ENCODE data around the gene SEMA3C.

Gene SEMA3C

GRCh38 chr7:80802527-80802926 lies 116.3 kb downstream of the SEMA3C start:
- Mint-ChIP-seq H3K27me3 (no peaks in the 10 kb centered on the region), H3K4me1 (ENCODE audit: low read depth) (no peaks in the 10 kb centered on the region), H3K27ac (no peak overlapping the region), H3K4me3 (no peak overlapping the region), H3K36me3 (ENCODE audit: low read depth) (peaks cover 24% of the 10 kb centered on the region), H3K9me3 (no peaks in the 10 kb centered on the region)
- intact Hi-C loops (cut with micrococcal nuclease), result no loop called here

GRCh38 chr7:80794631-80795573 lies 123.9 kb downstream of the SEMA3C start:
- Mint-ChIP-seq H3K4me1 (ENCODE audit: low read depth) (no peaks in the 10 kb centered on the region), H3K36me3 (ENCODE audit: low read depth) (peaks cover 59% of the 10 kb centered on the region), H3K4me3 (no peak overlapping the region), H3K27ac (no peak overlapping the region), H3K27me3 (no peaks in the 10 kb centered on the region), H3K9me3 (no peaks in the 10 kb centered on the region)
- intact Hi-C loops (cut with micrococcal nuclease), result no loop called here

- H3K9me3 Mint-ChIP-seq, result no peaks in the 10 kb centered on the region
- H3K4me3 Mint-ChIP-seq, result no peak overlapping the region
- peaks cover 80% of the 10 kb centered on the region for H3K36me3 Mint-ChIP-seq (ENCODE audit: low read depth)
- no peaks in the 10 kb centered on the region for H3K27me3 Mint-ChIP-seq
- H3K27ac Mint-ChIP-seq, result no peak overlapping the region
- intact Hi-C loops (cut with micrococcal nuclease), result no loop called here
- no peaks in the 10 kb centered on the region for H3K4me1 Mint-ChIP-seq (ENCODE audit: low read depth)
These were observed 127.3 kb downstream of the SEMA3C start for GRCh38 chr7:80791509-80791929.

- Mint-ChIP-seq H3K4me3 (no peak overlapping the region), H3K27me3 (no peaks in the 10 kb centered on the region), H3K27ac (no peak overlapping the region), H3K36me3 (ENCODE audit: low read depth) (peaks cover 80% of the 10 kb centered on the region), H3K9me3 (no peaks in the 10 kb centered on the region), H3K4me1 (ENCODE audit: low read depth) (no peaks in the 10 kb centered on the region)
- intact Hi-C loops (cut with micrococcal nuclease), result no loop called here
These were observed 128.0 kb downstream of the SEMA3C start for GRCh38 chr7:80790877-80791276.

- Mint-ChIP-seq H3K36me3 (ENCODE audit: low read depth) (peaks cover 56% of the 10 kb centered on the region), H3K27me3 (no peaks in the 10 kb centered on the region), H3K4me3 (no peak overlapping the region), H3K4me1 (ENCODE audit: low read depth) (no peaks in the 10 kb centered on the region), H3K27ac (no peak overlapping the region), H3K9me3 (no peaks in the 10 kb centered on the region)
- intact Hi-C loops (cut with micrococcal nuclease), result no loop called here
These were observed 131.1 kb downstream of the SEMA3C start for GRCh38 chr7:80787721-80788120.

GRCh38 chr7:80785961-80786536 lies 132.8 kb downstream of the SEMA3C start:
- Mint-ChIP-seq H3K9me3 (no peaks in the 10 kb centered on the region), H3K4me1 (ENCODE audit: low read depth) (peaks cover 12% of the 10 kb centered on the region), H3K27ac (no peak overlapping the region)

GRCh38 chr7:80785276-80785675 lies 133.6 kb downstream of the SEMA3C start:
- Mint-ChIP-seq H3K27me3 (no peaks in the 10 kb centered on the region), H3K9me3 (no peaks in the 10 kb centered on the region), H3K4me3 (no peak overlapping the region), H3K4me1 (ENCODE audit: low read depth) (peaks cover 17% of the 10 kb centered on the region), H3K36me3 (ENCODE audit: low read depth) (peaks cover 54% of the 10 kb centered on the region), H3K27ac (no peak overlapping the region)
- intact Hi-C loops (cut with micrococcal nuclease), result no loop called here

More at GRCh38 chr7:80785961-80786536, 132.8 kb downstream of the SEMA3C start:
- peaks cover 61% of the 10 kb centered on the region for H3K36me3 Mint-ChIP-seq (ENCODE audit: low read depth)
- intact Hi-C loops (cut with micrococcal nuclease), result no loop called here
- no peaks in the 10 kb centered on the region for H3K27me3 Mint-ChIP-seq
- H3K4me3 Mint-ChIP-seq, result no peak overlapping the region

- no peak overlapping the region for H3K27ac Mint-ChIP-seq
- H3K27me3 Mint-ChIP-seq, result no peaks in the 10 kb centered on the region
- intact Hi-C loops (cut with micrococcal nuclease), result no loop called here
- peaks cover 17% of the 10 kb centered on the region for H3K4me1 Mint-ChIP-seq (ENCODE audit: low read depth)
- H3K9me3 Mint-ChIP-seq, result no peaks in the 10 kb centered on the region
- H3K36me3 Mint-ChIP-seq (ENCODE audit: low read depth), result peaks cover 53% of the 10 kb centered on the region
- no peak overlapping the region for H3K4me3 Mint-ChIP-seq
These were observed 135.0 kb downstream of the SEMA3C start for GRCh38 chr7:80783678-80784327.

- intact Hi-C loops (cut with micrococcal nuclease), result no loop called here
- Mint-ChIP-seq H3K4me3 (no peak overlapping the region), H3K27ac (no peak overlapping the region), H3K36me3 (ENCODE audit: low read depth) (peaks cover 53% of the 10 kb centered on the region), H3K4me1 (ENCODE audit: low read depth) (peaks cover 17% of the 10 kb centered on the region), H3K9me3 (no peaks in the 10 kb centered on the region), H3K27me3 (no peaks in the 10 kb centered on the region)
These were observed 135.6 kb downstream of the SEMA3C start for GRCh38 chr7:80783186-80783677.

- Mint-ChIP-seq H3K4me3 (no peak overlapping the region), H3K9me3 (no peaks in the 10 kb centered on the region), H3K36me3 (ENCODE audit: low read depth) (peaks cover 36% of the 10 kb centered on the region), H3K27ac (no peak overlapping the region), H3K27me3 (no peaks in the 10 kb centered on the region), H3K4me1 (ENCODE audit: low read depth) (peaks cover 17% of the 10 kb centered on the region)
- intact Hi-C loops (cut with micrococcal nuclease), result no loop called here
These were observed 137.3 kb downstream of the SEMA3C start for GRCh38 chr7:80781561-80781979.

- H3K4me1 Mint-ChIP-seq (ENCODE audit: low read depth), result peaks cover 17% of the 10 kb centered on the region
- H3K27me3 Mint-ChIP-seq, result no peaks in the 10 kb centered on the region
- no peak overlapping the region for H3K4me3 Mint-ChIP-seq
- no peaks in the 10 kb centered on the region for H3K9me3 Mint-ChIP-seq
- H3K36me3 Mint-ChIP-seq (ENCODE audit: low read depth), result peaks cover 32% of the 10 kb centered on the region
- intact Hi-C loops (cut with micrococcal nuclease), result no loop called here
- no peak overlapping the region for H3K27ac Mint-ChIP-seq
These were observed 137.7 kb downstream of the SEMA3C start for GRCh38 chr7:80781146-80781545.

- H3K4me1 Mint-ChIP-seq (ENCODE audit: low read depth), result peaks cover 21% of the 10 kb centered on the region
- H3K36me3 Mint-ChIP-seq (ENCODE audit: low read depth), result peaks cover 27% of the 10 kb centered on the region
- no peaks in the 10 kb centered on the region for H3K27me3 Mint-ChIP-seq
- H3K4me3 Mint-ChIP-seq, result no peak overlapping the region
- no peaks in the 10 kb centered on the region for H3K9me3 Mint-ChIP-seq
- H3K27ac Mint-ChIP-seq, result no peak overlapping the region
- intact Hi-C loops (cut with micrococcal nuclease), result no loop called here
These were observed 139.4 kb downstream of the SEMA3C start for GRCh38 chr7:80779456-80779855.

GRCh38 chr7:80775897-80776296 lies 143.0 kb downstream of the SEMA3C start:
- no peaks in the 10 kb centered on the region for H3K27me3 Mint-ChIP-seq
- peaks cover 36% of the 10 kb centered on the region for H3K36me3 Mint-ChIP-seq (ENCODE audit: low read depth)
- H3K27ac Mint-ChIP-seq, result no peak overlapping the region
- peaks cover 16% of the 10 kb centered on the region for H3K4me1 Mint-ChIP-seq (ENCODE audit: low read depth)
- no peaks in the 10 kb centered on the region for H3K9me3 Mint-ChIP-seq
- no peak overlapping the region for H3K4me3 Mint-ChIP-seq
- intact Hi-C loops (cut with micrococcal nuclease), result no loop called here

- peaks cover 39% of the 10 kb centered on the region for H3K36me3 Mint-ChIP-seq (ENCODE audit: low read depth)
- H3K4me1 Mint-ChIP-seq (ENCODE audit: low read depth), result peaks cover 18% of the 10 kb centered on the region
- intact Hi-C loops (cut with micrococcal nuclease), result no loop called here
- H3K27me3 Mint-ChIP-seq, result no peaks in the 10 kb centered on the region
- H3K27ac Mint-ChIP-seq, result no peak overlapping the region
- no peaks in the 10 kb centered on the region for H3K9me3 Mint-ChIP-seq
- H3K4me3 Mint-ChIP-seq, result no peak overlapping the region
These were observed 143.4 kb downstream of the SEMA3C start for GRCh38 chr7:80775482-80775881.
